SK-N-SH (cell line): Measurements from ENCODE around the gene TRIL. TPM values are rescaled to one million over a fixed set of nuclear protein-coding genes. Genes with fewer than 3 reads are reported as not detected.

ENCODE experiments used
- CTCF ChIA-PET: fragments of 300-600, 350-600 bp; formaldehyde crosslinking; extraction: SDS; loops from one replicate; lab custom pipeline; 2021; lab: Yijun Ruan, JAX
- POLR2A ChIA-PET: fragments of 350-600 bp; sonication (Branson Sonifier 250); formaldehyde crosslinking; extraction: SDS; loops from one replicate; lab custom pipeline; 2020; ENCODE audit warnings: antibody characterized with exemption, inconsistent platforms; lab: Yijun Ruan, JAX
- DNase-seq: peaks from one replicate; pipeline ENCODE4 v3.0.0; 2012
- H2AFZ ChIP-seq: fragments of 200-600 bp; sonication (generic); 2 replicates; pipeline ENCODE4 v1.8.1; 2016; ENCODE audit warnings: antibody characterized with exemption, mild to moderate bottlenecking, low read depth
- H3F3A ChIP-seq: fragments of 200-600 bp; sonication (generic); replicated peaks from 2 replicates; pipeline ENCODE3; 2016; ENCODE audit warnings: antibody characterized with exemption, mild to moderate bottlenecking; ENCODE audit not compliant: insufficient read depth
- H3K27ac ChIP-seq, 2 experiments: fragments of 200-500 bp in 1 of 2; fragments of 200-600 bp in 1 of 2; sonication (Bioruptor generic) in 1 of 2; sonication (generic), shearing (Covaris generic) in 1 of 2; 2 replicates each; pipeline versions ENCODE4 v1.5.1 to v1.6.1; 2014 to 2016; ENCODE audit warnings: low read depth in 2 of 2, inconsistent platforms in 1 of 2, low read length in 1 of 2, mild to moderate bottlenecking in 1 of 2, mixed read lengths in 1 of 2
- H3K27me3 ChIP-seq: fragments of 200-600 bp; sonication (generic), shearing (Covaris generic); 2 replicates; pipeline ENCODE4 v1.6.1; 2016; ENCODE audit warnings: mixed run types; ENCODE audit not compliant: insufficient read depth
- H3K36me3 ChIP-seq, 2 experiments: fragments of 200-500 bp in 1 of 2; fragments of 200-600 bp in 1 of 2; sonication (Bioruptor generic) in 1 of 2; sonication (generic) in 1 of 2; replicated peaks in 1 of 2; 2 replicates each; pipeline versions ENCODE3 to v1.5.1; 2014 to 2016; ENCODE audit warnings: low read length in 1 of 2, mild to moderate bottlenecking in 1 of 2; ENCODE audit not compliant: insufficient read depth in 2 of 2, control insufficient read depth in 1 of 2
- H3K4me1 ChIP-seq, 2 experiments: fragments of 200-500 bp in 1 of 2; fragments of 200-600 bp in 1 of 2; sonication (Bioruptor generic) in 1 of 2; sonication (generic), shearing (Covaris generic) in 1 of 2; 2 replicates each; pipeline versions ENCODE4 v1.5.1 to v1.6.1; 2014 to 2016; ENCODE audit warnings: low read depth in 1 of 2, low read length in 1 of 2, mixed run types in 1 of 2; ENCODE audit not compliant: insufficient read depth in 2 of 2, control insufficient read depth in 1 of 2
- H3K4me2 ChIP-seq: fragments of 200-600 bp; sonication (generic), shearing (Covaris generic); 2 replicates; pipeline ENCODE4 v1.6.1; 2017; ENCODE audit warnings: mixed run types
- H3K4me3 ChIP-seq, 2 experiments: fragments of 200-500 bp in 1 of 2; fragments of 200-600 bp in 1 of 2; sonication (Bioruptor generic) in 1 of 2; sonication (generic), shearing (Covaris generic) in 1 of 2; 2 replicates each; pipeline versions ENCODE4 v1.5.1 to v1.8.1; 2014 to 2016; ENCODE audit warnings: low read depth in 2 of 2, inconsistent platforms in 1 of 2, low read length in 1 of 2, mild to moderate bottlenecking in 1 of 2, mixed read lengths in 1 of 2, moderate library complexity in 1 of 2
- H3K79me2 ChIP-seq: fragments of 200-600 bp; sonication (generic); 2 replicates; pipeline ENCODE4 v1.8.1; 2017; ENCODE audit warnings: mild to moderate bottlenecking; ENCODE audit not compliant: insufficient read depth
- H3K9ac ChIP-seq: fragments of 200-600 bp; sonication (generic); 2 replicates; pipeline ENCODE4 v1.6.1; 2017; ENCODE audit warnings: mixed run types
- H3K9me2 ChIP-seq: fragments of 200-600 bp; sonication (generic); 2 replicates; pipeline ENCODE4 v1.6.1; 2017; ENCODE audit warnings: mixed run types
- H3K9me3 ChIP-seq: fragments of 200-600 bp; sonication (generic); 2 replicates; pipeline ENCODE4 v1.6.1; 2017; ENCODE audit warnings: mixed run types, mild to moderate bottlenecking, moderate library complexity
- H4K20me1 ChIP-seq: fragments of 200-600 bp; sonication (generic); 2 replicates; pipeline ENCODE4 v1.6.1; 2017; ENCODE audit warnings: mild to moderate bottlenecking, mixed run types; ENCODE audit not compliant: insufficient read depth
- CHD2 ChIP-seq: fragments of 150-350 bp; IDR thresholded peaks from 2 replicates; pipeline ENCODE4 v1.6.1; 2018; ENCODE audit warnings: low read length; ENCODE audit not compliant: partially characterized antibody
- CTCF ChIP-seq: fragments of 200-600 bp; sonication (generic); IDR thresholded peaks from 2 replicates; pipeline ENCODE4 v1.6.1; 2017; ENCODE audit warnings: antibody characterized with exemption, mild to moderate bottlenecking, moderate library complexity
- ELF1 ChIP-seq: IDR thresholded peaks from 2 replicates; pipeline ENCODE4 v1.4.0; 2012
- FOSL2 ChIP-seq: IDR thresholded peaks from 2 replicates; pipeline ENCODE4 v1.4.0; 2012; ENCODE audit warnings: low read depth, mild to moderate bottlenecking, moderate library complexity, borderline replicate concordance
- FOXM1 ChIP-seq: IDR thresholded peaks from 2 replicates; pipeline ENCODE4 v1.4.0; 2012; ENCODE audit warnings: low read depth, mild to moderate bottlenecking
- GATA2 ChIP-seq: sonication (generic); formaldehyde crosslinking; IDR thresholded peaks from 2 replicates; pipeline ENCODE4 v1.5.0; 2020; ENCODE audit warnings: mild to moderate bottlenecking, missing genetic modification reagents
- JUND ChIP-seq: IDR thresholded peaks from 2 replicates; pipeline ENCODE4 v1.4.0; 2012
- MEF2A ChIP-seq: IDR thresholded peaks from 2 replicates; pipeline ENCODE4 v1.4.0; 2012; ENCODE audit warnings: low read depth, borderline replicate concordance
- NRF1 ChIP-seq: IDR thresholded peaks from 2 replicates; pipeline ENCODE4 v1.6.1; 2012; ENCODE audit warnings: low read depth, mild to moderate bottlenecking, low read length
- RCOR1 ChIP-seq: fragments of 150-350 bp; IDR thresholded peaks from 2 replicates; pipeline ENCODE4 v1.6.1; 2017; ENCODE audit warnings: antibody characterized with exemption, low read length
- RFX5 ChIP-seq: IDR thresholded peaks from 2 replicates; pipeline ENCODE4 v1.6.1; 2012; ENCODE audit warnings: mild to moderate bottlenecking, improper control_type of control experiment, low read length
- RXRA ChIP-seq: IDR thresholded peaks from 2 replicates; pipeline ENCODE4 v1.4.0; 2012; ENCODE audit warnings: low read depth, mild to moderate bottlenecking, borderline replicate concordance
- SIN3A ChIP-seq: IDR thresholded peaks from 2 replicates; pipeline ENCODE4 v1.6.1; 2012; ENCODE audit warnings: low read depth, mild to moderate bottlenecking, low read length, moderate library complexity, borderline replicate concordance
- SMC3 ChIP-seq: IDR thresholded peaks from 2 replicates; pipeline ENCODE4 v1.6.1; 2012; ENCODE audit warnings: low read depth, low read length, improper control_type of control experiment
- TAF1 ChIP-seq: IDR thresholded peaks from 2 replicates; pipeline ENCODE4 v1.6.1; 2012; ENCODE audit warnings: low read depth, mild to moderate bottlenecking, low read length, moderate library complexity, borderline replicate concordance
- TCF12 ChIP-seq: IDR thresholded peaks from 2 replicates; pipeline ENCODE4 v1.4.0; 2012
- USF1 ChIP-seq: IDR thresholded peaks from 2 replicates; pipeline ENCODE4 v1.4.0; 2012; ENCODE audit warnings: low read depth, borderline replicate concordance
- USF2 ChIP-seq: fragments of 150-350 bp; IDR thresholded peaks from 2 replicates; pipeline ENCODE4 v1.6.1; 2017; ENCODE audit warnings: antibody characterized with exemption, low read length, low read depth, borderline replicate concordance
- YY1 ChIP-seq: IDR thresholded peaks from 2 replicates; pipeline ENCODE4 v1.4.0; 2012; ENCODE audit warnings: low read depth, mild to moderate bottlenecking
- WGBS: methylation state at CpG from one replicate; pipeline ENCODE4 v1.1.6; 2017; ENCODE audit warnings: low lambda C conversion rate; 5-methylcytosine and 5-hydroxymethylcytosine counted together
- polyA plus RNA-seq, 3 experiments: library from polyadenylated mRNA; depleted of rRNA; stranded (reverse); fragments of >200 nt; gene quantifications; 2 replicates each; pipeline ENCODE4 v1.2.3, GENCODE V29; 2012

TRIL gene
- polyA plus RNA-seq, 1 of the 3 experiments (the other 2 are of a cell fraction), result 0.18 TPM

GRCh38 chr7:28973591-28973990, 15.5 kb upstream of the TRIL start (continued):
- TF ChIP-seq USF1 (no peak), NRF1 (no peak), SIN3A (no peak), GATA2 (CRISPR knock-in tag) (no peak), FOSL2 (no peak), TAF1 (no peak), MEF2A (no peak)

- peaks cover 0 to 12% of the 10 kb centered on the region in 2 experiments; a peak in 1 of 4 replicates for H3K4me1 ChIP-seq
- H4K20me1 ChIP-seq, result no peaks in the 10 kb centered on the region
- H3K9ac ChIP-seq, result no peak overlapping the region
- no peaks in the 10 kb centered on the region for H3F3A ChIP-seq
- H3K9me2 ChIP-seq, result no peaks in the 10 kb centered on the region
- TF ChIP-seq NRF1, result no peak
- no peak for TF ChIP-seq SIN3A
- TF ChIP-seq USF2, result no peak
- no peak for TF ChIP-seq RCOR1
- TF ChIP-seq CHD2, result no peak
- no peak for TF ChIP-seq JUND
- TF ChIP-seq CTCF, result no peak
- no peak for TF ChIP-seq TCF12
- no peak for TF ChIP-seq ELF1
- no peak for TF ChIP-seq FOXM1
- no peak for TF ChIP-seq RXRA
- no peak for TF ChIP-seq YY1
- no peak for TF ChIP-seq RFX5
- no peak for TF ChIP-seq SMC3
- H3K27ac ChIP-seq, result no peak overlapping the region
- H3K9me3 ChIP-seq, result no peaks in the 10 kb centered on the region
- H3K27me3 ChIP-seq, result peaks cover 16% of the 10 kb centered on the region; the same call in 1 of the 2 replicates
- H3K79me2 ChIP-seq, result no peaks in the 10 kb centered on the region
- no peaks in the 10 kb centered on the region for H3K36me3 ChIP-seq
- no peak overlapping the region for H2AFZ ChIP-seq
- no peak overlapping the region for H3K4me3 ChIP-seq
- no peak for DNase-seq
- WGBS, result 27% methylated on average over 2 of the region's 2 CpGs
- ChIA-PET POLR2A (no interaction called here), CTCF (interaction anchor here (0.6 to 37.1 kb wide), 6 partner anchors 9 to 138 kb away, joined by 3 to 1040 read pairs (median 6); no protein-coding TSS in a partner anchor)
- H3K4me2 ChIP-seq, result no peak overlapping the region
Observed at GRCh38 chr7:28964056-28964455, 5.9 kb upstream of the TRIL start.
